ENCODE measurements around the gene TUB.

- TF ChIP-seq CTCF (IDR thresholded peaks at IDR 0.05; ENCODE audit: control extremely low read depth in 1 of 3, insufficient read depth in 1 of 3, low read depth in 1 of 3, low read length in 3 of 3) (no peak), EZH2 (IDR thresholded peaks at IDR 0.05; ENCODE audit: low read depth, low read length, severe bottlenecking) (no peak), POLR2AphosphoS5 (IDR thresholded peaks at IDR 0.05; ENCODE audit: low read depth, low read length) (no peak), KDM1A (IDR thresholded peaks at IDR 0.05; ENCODE audit: borderline replicate concordance, low read length) (no peak), GTF2F1 (IDR thresholded peaks at IDR 0.05; ENCODE audit: borderline replicate concordance, low read depth, low read length) (no peak), SRF (IDR thresholded peaks at IDR 0.05; ENCODE audit: low read depth, low read length) (no peak), JUND (IDR thresholded peaks at IDR 0.05; ENCODE audit: low read length) (no peak), HDAC6 (IDR thresholded peaks at IDR 0.05; ENCODE audit: low read depth, low read length) (no peak), MAFK (IDR thresholded peaks at IDR 0.05; ENCODE audit: low read depth, low read length) (no peak)
- TF ChIP-seq, protein P1, sequence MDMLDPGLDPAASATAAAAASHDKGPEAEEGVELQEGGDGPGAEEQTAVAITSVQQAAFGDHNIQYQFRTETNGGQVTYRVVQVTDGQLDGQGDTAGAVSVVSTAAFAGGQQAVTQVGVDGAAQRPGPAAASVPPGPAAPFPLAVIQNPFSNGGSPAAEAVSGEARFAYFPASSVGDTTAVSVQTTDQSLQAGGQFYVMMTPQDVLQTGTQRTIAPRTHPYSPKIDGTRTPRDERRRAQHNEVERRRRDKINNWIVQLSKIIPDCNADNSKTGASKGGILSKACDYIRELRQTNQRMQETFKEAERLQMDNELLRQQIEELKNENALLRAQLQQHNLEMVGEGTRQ (IDR thresholded peaks at IDR 0.05; ENCODE audit: low read length): no peak
Measured at GRCh38 chr11:8127447-8127846, 46.4 kb downstream of the TUB start.
